ENCODE data around the gene CASK. TPM values are rescaled to one million over a fixed set of nuclear protein-coding genes. Genes with fewer than 3 reads are reported as not detected.

CASK gene
- total RNA-seq, 1 experiment from 2014 or later, result 33.5 TPM

GRCh38 chrX:41518127-41518840 is 405.1 kb downstream of the CASK start:
- Histone ChIP-seq H3K4me1 (ENCODE audit: control insufficient read depth, insufficient read depth, low read length) (no peaks in the 10 kb centered on the region), H3K27me3 (ENCODE audit: control insufficient read depth, insufficient read depth, low read length) (no peaks in the 10 kb centered on the region), H3K4me3 (ENCODE audit: low read depth in 2 of 2, low read length in 2 of 2) (no peak overlapping the region), H3K9me3 (ENCODE audit: control insufficient read depth, insufficient read depth, low read depth, low read length) (no peaks in the 10 kb centered on the region), H3K27ac (ENCODE audit: low read length) (no peak overlapping the region), H3K36me3 (ENCODE audit: control insufficient read depth, insufficient read depth, low read length) (no peaks in the 10 kb centered on the region)
- BruUV-seq (replicated peaks), result no TSS peak
- POLR2A ChIA-PET, result no interaction called here
- in situ Hi-C loops (cut with HindIII; ENCODE audit: low pct_unique_long_range_greater_than_20kb, low sequenced_read_pairs), result no loop called here
- intact Hi-C loops (cut with micrococcal nuclease; ENCODE audit: unreplicated experiment), result no loop called here
- CTCF ChIA-PET, result no interaction called here
- ATAC-seq (no peak), DNase-seq (ENCODE audit: low read depth, low spot score) (no peak)
- TF ChIP-seq REST (IDR thresholded peaks at IDR 0.05; ENCODE audit: insufficient read depth in 1 of 2, low read depth in 2 of 2, low read length in 1 of 2) (no peak), SIN3A (IDR thresholded peaks at IDR 0.05; ENCODE audit: borderline replicate concordance, insufficient read depth, low read depth, low read length) (no peak), TCF7L2 (IDR thresholded peaks at IDR 0.05; ENCODE audit: low read depth, low read length) (no peak), POLR2AphosphoS5 (IDR thresholded peaks at IDR 0.05; ENCODE audit: low read depth, low read length) (no peak)
- TF ChIP-seq, protein P1, sequence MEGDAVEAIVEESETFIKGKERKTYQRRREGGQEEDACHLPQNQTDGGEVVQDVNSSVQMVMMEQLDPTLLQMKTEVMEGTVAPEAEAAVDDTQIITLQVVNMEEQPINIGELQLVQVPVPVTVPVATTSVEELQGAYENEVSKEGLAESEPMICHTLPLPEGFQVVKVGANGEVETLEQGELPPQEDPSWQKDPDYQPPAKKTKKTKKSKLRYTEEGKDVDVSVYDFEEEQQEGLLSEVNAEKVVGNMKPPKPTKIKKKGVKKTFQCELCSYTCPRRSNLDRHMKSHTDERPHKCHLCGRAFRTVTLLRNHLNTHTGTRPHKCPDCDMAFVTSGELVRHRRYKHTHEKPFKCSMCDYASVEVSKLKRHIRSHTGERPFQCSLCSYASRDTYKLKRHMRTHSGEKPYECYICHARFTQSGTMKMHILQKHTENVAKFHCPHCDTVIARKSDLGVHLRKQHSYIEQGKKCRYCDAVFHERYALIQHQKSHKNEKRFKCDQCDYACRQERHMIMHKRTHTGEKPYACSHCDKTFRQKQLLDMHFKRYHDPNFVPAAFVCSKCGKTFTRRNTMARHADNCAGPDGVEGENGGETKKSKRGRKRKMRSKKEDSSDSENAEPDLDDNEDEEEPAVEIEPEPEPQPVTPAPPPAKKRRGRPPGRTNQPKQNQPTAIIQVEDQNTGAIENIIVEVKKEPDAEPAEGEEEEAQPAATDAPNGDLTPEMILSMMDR (IDR thresholded peaks at IDR 0.05), result no peak

DNA sequence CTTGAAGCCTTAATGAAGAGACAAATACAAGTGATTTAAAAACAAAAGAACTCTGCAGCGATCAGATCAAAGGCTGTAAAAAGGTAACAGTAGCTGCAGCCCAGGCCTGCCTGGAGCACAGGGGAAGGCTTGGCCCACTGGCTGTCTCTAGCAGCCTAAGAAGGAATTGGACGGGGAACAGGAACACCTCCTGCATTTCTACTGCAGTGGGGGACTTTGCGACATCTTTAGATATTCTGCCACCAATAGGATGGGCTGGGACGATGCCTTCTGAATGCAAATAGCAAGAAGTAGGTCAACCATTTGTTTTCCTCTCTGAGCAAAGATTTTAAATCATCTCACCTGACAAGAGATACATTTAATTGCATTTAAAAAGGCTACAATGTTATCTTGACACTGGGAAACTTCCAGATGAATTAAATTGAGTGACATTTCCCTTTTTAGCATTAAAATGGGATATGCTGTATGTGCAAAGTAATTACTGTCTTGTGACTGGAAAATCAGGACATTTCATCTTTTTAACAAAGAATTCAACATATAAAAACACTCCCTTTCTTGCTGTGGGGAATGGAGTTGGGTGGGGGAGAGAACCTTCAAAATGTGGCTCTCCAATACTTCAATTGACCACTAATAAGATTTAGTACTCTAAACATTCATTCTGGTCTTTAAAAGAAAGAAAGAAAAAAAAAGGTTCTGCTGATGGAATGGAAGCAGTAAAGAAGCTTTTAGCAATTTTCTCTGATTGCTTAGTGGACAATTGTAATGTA is 406.2 kb downstream of the CASK start:
- Histone ChIP-seq H3K27me3 (ENCODE audit: control insufficient read depth, insufficient read depth, low read length) (no peaks in the 10 kb centered on the region), H3K9me3 (ENCODE audit: control insufficient read depth, insufficient read depth, low read depth, low read length) (no peaks in the 10 kb centered on the region), H3K36me3 (ENCODE audit: control insufficient read depth, insufficient read depth, low read length) (no peaks in the 10 kb centered on the region), H3K27ac (ENCODE audit: low read length) (no peak overlapping the region), H3K4me1 (ENCODE audit: control insufficient read depth, insufficient read depth, low read length) (no peaks in the 10 kb centered on the region), H3K4me3 (ENCODE audit: low read depth in 2 of 2, low read length in 2 of 2) (no peak overlapping the region)
- TF ChIP-seq REST (IDR thresholded peaks at IDR 0.05; ENCODE audit: insufficient read depth in 1 of 2, low read depth in 2 of 2, low read length in 1 of 2), result no peak
- TF ChIP-seq POLR2AphosphoS5 (IDR thresholded peaks at IDR 0.05; ENCODE audit: low read depth, low read length), result no peak
- TF ChIP-seq TCF7L2 (IDR thresholded peaks at IDR 0.05; ENCODE audit: low read depth, low read length), result no peak
- TF ChIP-seq, protein P1 (IDR thresholded peaks at IDR 0.05), result no peak
- POLR2A ChIA-PET, result no interaction called here
- CTCF ChIA-PET, result no interaction called here
- no peak for DNase-seq (ENCODE audit: low read depth, low spot score)
- in situ Hi-C loops (cut with HindIII; ENCODE audit: low pct_unique_long_range_greater_than_20kb, low sequenced_read_pairs), result no loop called here
- intact Hi-C loops (cut with micrococcal nuclease; ENCODE audit: unreplicated experiment), result no loop called here
- BruUV-seq (replicated peaks), result no TSS peak
- no peak for ATAC-seq

Data from Panc1 (cell line).